BE2C (cell line): ENCODE results near the gene SASH1.
"Not testable (repeated sequence)": the region's sequence is repeated elsewhere in the genome, so short reads cannot be mapped to it uniquely, and the experiment has no call there.

Experiments
- DNase-seq: peaks from one replicate; pipeline ENCODE4 v3.0.0-alpha.2; 2020
- H3K27me3 ChIP-seq: fragments of 250-450 bp; sonication (Bioruptor Pico); 2 replicates; pipeline ENCODE4 v1.5.1; 2020; ENCODE audit warnings: mild to moderate bottlenecking
- H3K36me3 ChIP-seq: fragments of 250-450 bp; sonication (Bioruptor Pico); 2 replicates; pipeline ENCODE4 v1.5.1; 2020; ENCODE audit warnings: mild to moderate bottlenecking
- H3K4me1 ChIP-seq: fragments of 250-450 bp; sonication (Bioruptor Pico); 2 replicates; pipeline ENCODE4 v1.5.1; 2020
- H3K4me3 ChIP-seq: 2 replicates; pipeline ENCODE4 v1.5.1; 2011; ENCODE audit warnings: low read depth, low read length
- H3K9me3 ChIP-seq: fragments of 250-450 bp; sonication (Bioruptor Pico); 2 replicates; pipeline ENCODE4 v1.5.1; 2020
- CTCF ChIP-seq: IDR thresholded peaks from 2 replicates; pipeline ENCODE4 v1.5.1; 2012; ENCODE audit warnings: mild to moderate bottlenecking, low read depth, low read length

SASH1 gene

GRCh38 chr6:148389086-148389485 lies 46.4 kb downstream of the SASH1 start:
- no peaks in the 10 kb centered on the region for H3K9me3 ChIP-seq
- no peak for DNase-seq
- H3K36me3 ChIP-seq, result no peaks in the 10 kb centered on the region
- H3K27me3 ChIP-seq, result no peaks in the 10 kb centered on the region; the same call in 1 of the 2 replicates
- TF ChIP-seq CTCF, result no peak
- H3K4me3 ChIP-seq, result no peak overlapping the region
- no peaks in the 10 kb centered on the region for H3K4me1 ChIP-seq

- TF ChIP-seq CTCF, result no peak
- no peaks in the 10 kb centered on the region for H3K4me1 ChIP-seq
Observed at GRCh38 chr6:148389917-148390316, 47.3 kb downstream of the SASH1 start.

GRCh38 chr6:148392127-148392526 lies 49.5 kb downstream of the SASH1 start:
- H3K4me3 ChIP-seq, result not testable (repeated sequence)

More at GRCh38 chr6:148389917-148390316, 47.3 kb downstream of the SASH1 start:
- no peak for DNase-seq
- H3K9me3 ChIP-seq, result no peaks in the 10 kb centered on the region
- H3K27me3 ChIP-seq, result no peaks in the 10 kb centered on the region; the same call in 1 of the 2 replicates
- no peak overlapping the region for H3K4me3 ChIP-seq
- H3K36me3 ChIP-seq, result no peaks in the 10 kb centered on the region

GRCh38 chr6:148392671-148393070 lies 50.0 kb downstream of the SASH1 start:
- no peaks in the 10 kb centered on the region for H3K36me3 ChIP-seq
- no peak for TF ChIP-seq CTCF
- H3K27me3 ChIP-seq, result no peaks in the 10 kb centered on the region
- no peaks in the 10 kb centered on the region for H3K9me3 ChIP-seq
- H3K4me3 ChIP-seq, result no peak overlapping the region
- no peaks in the 10 kb centered on the region for H3K4me1 ChIP-seq
- no peak for DNase-seq

More at GRCh38 chr6:148392127-148392526, 49.5 kb downstream of the SASH1 start:
- DNase-seq, H3K36me3 ChIP-seq, H3K4me1 ChIP-seq, H3K9me3 ChIP-seq, H3K27me3 ChIP-seq: not testable (repeated sequence)

- Histone ChIP-seq H3K4me3 (no peak overlapping the region), H3K9me3 (no peaks in the 10 kb centered on the region), H3K27me3 (no peaks in the 10 kb centered on the region), H3K36me3 (no peaks in the 10 kb centered on the region), H3K4me1 (no peaks in the 10 kb centered on the region)
- no peak for TF ChIP-seq CTCF
- DNase-seq, result no peak
Observed at GRCh38 chr6:148395583-148396101, 53.0 kb downstream of the SASH1 start.

- DNase-seq, result no peak
- H3K27me3 ChIP-seq, result no peaks in the 10 kb centered on the region
- H3K9me3 ChIP-seq, result no peaks in the 10 kb centered on the region
- no peaks in the 10 kb centered on the region for H3K4me1 ChIP-seq
- TF ChIP-seq CTCF, result no peak
- no peak overlapping the region for H3K4me3 ChIP-seq
- H3K36me3 ChIP-seq, result no peaks in the 10 kb centered on the region
Observed at GRCh38 chr6:148396411-148396810, 53.8 kb downstream of the SASH1 start.

- no peaks in the 10 kb centered on the region for H3K4me1 ChIP-seq
- DNase-seq, result no peak
- H3K9me3 ChIP-seq, result no peaks in the 10 kb centered on the region
Observed at GRCh38 chr6:148396926-148397325, 54.3 kb downstream of the SASH1 start.

More at GRCh38 chr6:148396926-148397325, 54.3 kb downstream of the SASH1 start:
- no peaks in the 10 kb centered on the region for H3K27me3 ChIP-seq
- no peak overlapping the region for H3K4me3 ChIP-seq
- TF ChIP-seq CTCF, result no peak
- H3K36me3 ChIP-seq, result no peaks in the 10 kb centered on the region
